22Rv1 (cell line): Measurements from ENCODE around the gene SLC25A25.

ENCODE experiments used
- CTCF ChIP-seq: fragments of 450-650 bp; IDR thresholded peaks from 2 replicates; pipeline ENCODE4 v1.5.1; 2017; ENCODE audit warnings: mild to moderate bottlenecking
- ZFX ChIP-seq: fragments of 450-650 bp; IDR thresholded peaks from 2 replicates; pipeline ENCODE4 v1.6.1; 2017; ENCODE audit warnings: antibody characterized with exemption, borderline replicate concordance

DNA sequence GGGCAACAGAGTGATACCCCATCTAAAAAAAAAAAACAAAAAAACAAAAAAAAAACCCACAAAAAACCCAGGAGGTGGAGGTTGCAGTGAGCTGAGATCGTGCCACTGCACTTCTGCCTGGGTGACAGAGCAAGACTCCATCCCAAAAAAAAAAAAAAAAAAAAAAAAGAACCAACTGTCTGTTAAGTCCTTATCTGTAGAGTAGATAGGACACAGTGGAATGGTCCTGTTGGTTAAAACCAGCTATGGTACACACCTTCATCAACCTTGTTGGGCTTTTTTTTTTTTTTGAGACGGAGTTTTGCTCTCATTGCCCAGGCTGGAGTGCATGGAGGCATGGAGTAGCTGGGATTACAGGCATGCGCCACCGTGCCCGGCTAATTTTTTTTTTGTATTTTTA lies 12.2 kb downstream of the SLC25A25 start:
- no peak for TF ChIP-seq CTCF
- no peak for TF ChIP-seq ZFX
